Thoracic aorta (tissue), 2 donors: Measurements from ENCODE around the gene DDX4. TPM values are rescaled to one million over a fixed set of nuclear protein-coding genes. Genes with fewer than 3 reads are reported as not detected.

ENCODE experiments used
- ATAC-seq: fragments of 150-250 bp; one replicate; pipeline ENCODE4 v1.8.0; 2017; ENCODE audit warnings: low read depth; ENCODE audit not compliant: insufficient number of reproducible peaks, low FRiP score
- DNase-seq: peaks from one replicate; pipeline ENCODE4 v3.0.0-alpha.2; 2020; ENCODE audit warnings: low spot score
- H3K27ac ChIP-seq, 2 donors: fragments of 200-600 bp; sonication (generic); 1 replicate in 1 of 2; 2 replicates in 1 of 2; pipeline ENCODE4 v1.5.1; 2016; ENCODE audit warnings: mild to moderate bottlenecking in 2 of 2, moderate library complexity in 2 of 2
- H3K27me3 ChIP-seq: fragments of 200-600 bp; sonication (generic); replicated peaks from 2 replicates; pipeline ENCODE4 v1.6.0; 2016; ENCODE audit warnings: mild to moderate bottlenecking; ENCODE audit not compliant: insufficient read depth
- H3K36me3 ChIP-seq: fragments of 200-600 bp; sonication (generic); one replicate; pipeline ENCODE4 v1.5.1; 2016
- H3K4me1 ChIP-seq, 2 donors: fragments of 200-600 bp; sonication (generic); 1 replicate in 1 of 2; 2 replicates in 1 of 2; pipeline versions ENCODE4 v1.5.1 to v1.6.0; 2016; ENCODE audit warnings: low read depth in 2 of 2, mild to moderate bottlenecking in 1 of 2; ENCODE audit not compliant: control insufficient read depth in 1 of 2
- H3K4me3 ChIP-seq: fragments of 200-600 bp; sonication (generic); 2 replicates; pipeline ENCODE4 v1.5.1; 2016; ENCODE audit warnings: mild to moderate bottlenecking
- H3K9me3 ChIP-seq: fragments of 200-600 bp; sonication (generic); 2 replicates; pipeline ENCODE4 v1.5.1; 2016
- total RNA-seq, 2 donors: library from RNA; depleted of rRNA; stranded (reverse); fragments of >200 nt; gene quantifications; one replicate each; pipeline versions ENCODE4 v1.1.0 to v1.2.3, GENCODE V29; 2016
- TF ChIP-seq, protein P1 (sequence below): fragments of 200-600 bp; sonication (generic); IDR thresholded peaks from one replicate; pipeline ENCODE4 v1.5.1; 2019; ENCODE audit warnings: antibody characterized with exemption

Gene DDX4
- total RNA-seq, 2 donors from 2014 or later: not detected

DNA sequence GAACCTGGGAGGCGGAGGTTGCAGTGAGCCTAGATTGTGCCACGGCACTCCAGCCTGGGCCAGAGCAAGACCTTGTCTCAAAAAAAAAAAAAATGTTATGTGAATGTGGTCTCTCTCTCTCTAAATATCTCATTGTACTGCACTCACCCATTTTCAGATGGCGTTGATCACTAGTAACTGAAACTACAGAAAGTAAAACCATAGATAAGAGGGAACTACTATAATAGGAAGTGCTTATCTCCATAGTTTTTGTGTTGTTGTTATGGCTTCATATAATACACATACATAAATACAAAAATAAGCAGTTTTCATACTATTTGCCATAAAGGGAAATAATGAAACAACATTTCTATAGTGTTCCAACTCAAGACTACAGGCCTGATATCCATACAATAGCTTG is 122.4 kb downstream of the DDX4 start:
- Histone ChIP-seq H3K27ac (no peak overlapping the region), H3K36me3 (no peaks in the 10 kb centered on the region), H3K4me1 (no peaks in the 10 kb centered on the region), H3K27me3 (no peaks in the 10 kb centered on the region), H3K4me3 (no peak overlapping the region), H3K9me3 (no peaks in the 10 kb centered on the region)
- ATAC-seq (no peak), DNase-seq (no peak)
- TF ChIP-seq, protein P1, sequence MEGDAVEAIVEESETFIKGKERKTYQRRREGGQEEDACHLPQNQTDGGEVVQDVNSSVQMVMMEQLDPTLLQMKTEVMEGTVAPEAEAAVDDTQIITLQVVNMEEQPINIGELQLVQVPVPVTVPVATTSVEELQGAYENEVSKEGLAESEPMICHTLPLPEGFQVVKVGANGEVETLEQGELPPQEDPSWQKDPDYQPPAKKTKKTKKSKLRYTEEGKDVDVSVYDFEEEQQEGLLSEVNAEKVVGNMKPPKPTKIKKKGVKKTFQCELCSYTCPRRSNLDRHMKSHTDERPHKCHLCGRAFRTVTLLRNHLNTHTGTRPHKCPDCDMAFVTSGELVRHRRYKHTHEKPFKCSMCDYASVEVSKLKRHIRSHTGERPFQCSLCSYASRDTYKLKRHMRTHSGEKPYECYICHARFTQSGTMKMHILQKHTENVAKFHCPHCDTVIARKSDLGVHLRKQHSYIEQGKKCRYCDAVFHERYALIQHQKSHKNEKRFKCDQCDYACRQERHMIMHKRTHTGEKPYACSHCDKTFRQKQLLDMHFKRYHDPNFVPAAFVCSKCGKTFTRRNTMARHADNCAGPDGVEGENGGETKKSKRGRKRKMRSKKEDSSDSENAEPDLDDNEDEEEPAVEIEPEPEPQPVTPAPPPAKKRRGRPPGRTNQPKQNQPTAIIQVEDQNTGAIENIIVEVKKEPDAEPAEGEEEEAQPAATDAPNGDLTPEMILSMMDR: no peak

DNA sequence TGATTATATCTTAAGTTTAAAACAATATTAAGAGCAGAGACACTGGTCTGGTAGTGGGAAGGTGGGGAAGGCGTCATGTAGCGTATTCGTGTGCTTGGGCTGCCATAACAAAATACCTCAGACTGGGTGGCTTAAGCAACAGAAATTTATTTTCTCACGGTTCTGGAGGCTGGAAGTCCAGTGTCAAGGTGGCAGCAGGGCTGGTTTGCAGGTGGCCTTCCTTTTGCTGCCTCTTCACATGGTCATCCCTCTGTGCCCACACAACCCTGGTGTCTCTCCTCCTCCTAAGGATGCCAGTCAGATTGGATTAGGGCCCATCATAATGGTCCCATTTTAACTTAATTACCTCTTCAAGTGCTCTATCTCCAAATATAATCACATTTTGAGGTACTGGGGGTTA is 122.8 kb downstream of the DDX4 start:
- H3K4me1 ChIP-seq: no peaks in the 10 kb centered on the region
- TF ChIP-seq, protein P1: no peak
- H3K27me3 ChIP-seq: no peaks in the 10 kb centered on the region
- H3K9me3 ChIP-seq: no peaks in the 10 kb centered on the region
- no peak overlapping the region for H3K4me3 ChIP-seq
- H3K27ac ChIP-seq: no peak overlapping the region
- ATAC-seq: no peak
- DNase-seq: no peak
- no peaks in the 10 kb centered on the region for H3K36me3 ChIP-seq

DNA sequence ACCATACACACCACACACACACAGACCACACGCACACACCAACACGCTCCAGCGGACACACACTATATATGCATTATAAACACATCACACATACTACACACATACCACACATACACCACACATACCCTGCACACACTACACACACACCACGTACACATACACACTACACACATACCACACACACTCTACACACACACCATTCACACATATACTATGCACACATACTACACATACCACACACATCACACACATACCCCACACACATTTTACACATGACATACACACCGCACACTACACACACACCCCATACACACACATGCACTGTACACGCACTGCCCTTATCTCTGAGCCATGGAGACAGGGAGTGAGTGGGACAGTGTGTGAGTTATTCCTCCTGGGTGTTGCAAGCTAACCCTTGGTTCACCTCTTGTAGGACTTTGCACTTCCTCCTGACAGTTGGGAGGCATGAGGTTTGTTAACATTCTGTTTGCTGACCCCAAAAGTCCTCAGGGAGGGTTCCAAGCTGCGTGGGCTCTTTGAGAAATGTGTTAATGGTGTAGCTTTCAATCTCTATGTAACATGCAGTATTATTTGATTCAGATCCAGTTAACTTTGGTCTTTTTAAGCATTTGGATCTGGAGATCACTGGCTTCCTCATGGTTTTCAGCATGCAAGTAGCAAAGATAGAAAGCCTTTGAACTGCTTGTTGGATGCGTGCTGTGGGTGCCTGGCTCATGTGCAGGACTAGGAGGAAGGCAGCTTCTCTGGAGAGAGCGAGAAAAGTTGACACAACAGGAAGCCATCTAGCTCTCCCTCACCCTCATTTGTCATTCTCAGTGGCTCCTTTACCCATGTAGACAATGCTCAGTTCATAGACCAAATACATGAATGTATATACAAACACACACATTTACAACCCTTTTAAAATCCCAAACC is 127.0 kb downstream of the DDX4 start:
- no peak for DNase-seq
- Histone ChIP-seq H3K9me3 (no peaks in the 10 kb centered on the region), H3K27ac (no peak overlapping the region), H3K4me1 (peaks cover 5 to 8% of the 10 kb centered on the region in 2 donors), H3K36me3 (no peaks in the 10 kb centered on the region), H3K4me3 (no peak overlapping the region), H3K27me3 (no peaks in the 10 kb centered on the region)
- TF ChIP-seq, protein P1: no peak
- no peak for ATAC-seq

DNA sequence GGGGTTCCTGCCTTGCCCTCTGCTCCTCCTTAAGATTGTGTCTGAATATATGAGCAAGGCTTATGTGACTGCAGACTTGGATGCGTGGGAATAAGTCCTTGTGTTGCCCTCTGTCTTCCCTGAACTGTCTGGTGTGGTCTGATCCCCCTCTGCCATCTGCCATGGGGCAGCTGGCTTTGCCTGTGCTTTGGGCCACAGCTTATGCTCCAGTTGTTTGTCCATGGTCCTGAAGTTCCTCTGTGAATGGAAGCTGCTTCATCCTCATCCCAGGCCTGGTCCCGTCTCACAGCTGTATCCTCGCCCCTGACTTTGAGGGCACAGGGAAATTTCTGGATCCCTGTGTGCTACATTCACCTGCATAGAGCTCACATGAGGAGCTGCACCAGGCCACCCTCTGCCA is 128.0 kb downstream of the DDX4 start:
- ATAC-seq: no peak
- no peak for DNase-seq
- no peak overlapping the region for H3K4me3 ChIP-seq
- TF ChIP-seq, protein P1: no peak
- no peaks in the 10 kb centered on the region for H3K36me3 ChIP-seq
- H3K27ac ChIP-seq: no peak overlapping the region
- no peaks in the 10 kb centered on the region for H3K9me3 ChIP-seq
- peaks cover 5 to 8% of the 10 kb centered on the region in 2 donors for H3K4me1 ChIP-seq
- no peaks in the 10 kb centered on the region for H3K27me3 ChIP-seq

DNA sequence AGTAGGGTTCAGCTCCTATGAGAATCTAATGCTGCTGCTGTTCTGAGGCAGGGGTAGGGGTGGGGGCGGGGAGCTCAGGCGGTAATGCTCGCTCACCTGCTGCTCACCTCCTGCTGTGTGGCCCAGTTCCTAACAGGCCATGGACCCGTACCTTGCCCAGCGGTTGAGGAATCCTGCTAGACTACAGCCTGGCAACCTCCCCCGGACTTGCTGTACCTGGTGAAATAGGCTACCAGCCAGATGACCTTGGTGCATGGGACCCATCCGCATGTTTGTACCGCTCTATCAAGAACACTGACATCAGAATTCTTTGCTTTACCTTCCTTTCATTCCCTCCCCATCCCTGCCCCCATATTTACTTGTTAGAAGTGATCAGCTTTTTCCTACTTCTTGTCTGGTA is 128.6 kb downstream of the DDX4 start:
- DNase-seq: no peak

More for the DNA sequence above, 128.6 kb downstream of the DDX4 start:
- no peak overlapping the region for H3K4me3 ChIP-seq
- H3K36me3 ChIP-seq: no peaks in the 10 kb centered on the region
- H3K4me1 ChIP-seq: peaks cover 5 to 8% of the 10 kb centered on the region in 2 donors
- no peaks in the 10 kb centered on the region for H3K27me3 ChIP-seq
- no peak overlapping the region for H3K27ac ChIP-seq
- TF ChIP-seq, protein P1: no peak
- no peaks in the 10 kb centered on the region for H3K9me3 ChIP-seq
- no peak for ATAC-seq

Other genes with a start within 250 kb of the DDX4 start
- gene PLPP1, start 203.1 kb upstream of the DDX4 start, total RNA-seq: 100 to 1,000 TPM; 341 to 509 TPM
- gene SLC38A9, start 25.7 kb upstream of the DDX4 start, total RNA-seq: 10 to 100 TPM; 16.6 to 19.6 TPM
- 1 to 10 TPM; 1.1 to 6.6 TPM for gene IL31RA, start 113.3 kb downstream of the DDX4 start, total RNA-seq